ENCODE data around the gene PSMD2.

- no peak for TF ChIP-seq POLR2A (IDR thresholded peaks at IDR 0.05; ENCODE audit: low read depth, low read length)
- TF ChIP-seq POLR2AphosphoS5 (IDR thresholded peaks at IDR 0.05; ENCODE audit: low read depth, low read length): no peak
Observed at GRCh38 chr3:184259396-184259877, 39.6 kb upstream of the PSMD2 start.

Measured in GM12892 (cell line).